Gastrocnemius medialis (tissue), 4 donors: Measurements from ENCODE around the gene MAD2L1BP. TPM values are rescaled to one million over a fixed set of nuclear protein-coding genes. Genes with fewer than 3 reads are reported as not detected.

Experiments
- ATAC-seq, 2 donors: fragments of 150-250 bp; one replicate each; pipeline ENCODE4 v1.9.1; 2016
- DNase-seq, 2 donors: peaks; one replicate each; pipeline ENCODE4 v3.0.0-alpha.2; 2019
- H3K27ac ChIP-seq, 4 donors: fragments of 200-600 bp; sonication (generic); 1 replicate in 1 of 4; 2 replicates in 3 of 4; pipeline ENCODE4 v1.5.1; 2016 to 2018; ENCODE audit warnings: mild to moderate bottlenecking in 2 of 4, moderate library complexity in 1 of 4
- H3K27me3 ChIP-seq, 3 donors: fragments of 200-600 bp; sonication (generic) in 2 of 3; 1 replicate in 1 of 3; 2 replicates in 2 of 3; pipeline versions ENCODE4 v1.5.1 to v1.6.0; 2016 to 2019; ENCODE audit warnings: mild to moderate bottlenecking in 1 of 3, moderate library complexity in 1 of 3
- H3K36me3 ChIP-seq, 2 donors: fragments of 200-600 bp; sonication (generic) in 1 of 2; one replicate each; pipeline ENCODE4 v1.5.1; 2017 to 2018
- H3K4me1 ChIP-seq, 2 donors: fragments of 200-600 bp; sonication (generic) in 1 of 2; one replicate each; pipeline ENCODE4 v1.5.1; 2016 to 2017; ENCODE audit warnings: mild to moderate bottlenecking in 2 of 2
- H3K4me3 ChIP-seq, 4 donors: fragments of 200-600 bp; sonication (generic) in 3 of 4; 1 replicate in 1 of 4; 2 replicates in 3 of 4; pipeline ENCODE4 v1.5.1; 2016 to 2019; ENCODE audit warnings: mild to moderate bottlenecking in 2 of 4
- H3K9me3 ChIP-seq, 3 donors: fragments of 200-600 bp; sonication (generic) in 2 of 3; 1 replicate in 1 of 3; 2 replicates in 2 of 3; pipeline ENCODE4 v1.5.1; 2016 to 2019
- POLR2A ChIP-seq, 2 donors: fragments of 450-650 bp; IDR thresholded peaks; one replicate each; pipeline ENCODE4 v1.6.1; 2017; ENCODE audit warnings: antibody characterized with exemption in 2 of 2, mild to moderate bottlenecking in 2 of 2, moderate library complexity in 2 of 2
- in situ Hi-C, 4 donors: fragments of 200-750 bp; cut with MboI; loops; one replicate each; pipeline versions ENCODE4 v1.15.0 to v1.8.0; 2017; ENCODE audit warnings: low sequenced_read_pairs in 4 of 4
- intact Hi-C: fragments of 100-400 bp; cut with DNase I; formaldehyde crosslinking; loops from one replicate; pipeline ENCODE4 v1.15.1; 2023; ENCODE audit warnings: low total_unique reads
- total RNA-seq, 4 donors: library from RNA; depleted of rRNA; stranded (reverse); fragments of >200 nt; gene quantifications; one replicate each; pipeline versions ENCODE4 v1.1.0 to v1.2.3, GENCODE V29; 2016
- TF ChIP-seq, protein P1 (sequence below), 5 experiments: fragments of 450-650 bp in 3 of 5; fragments of 200-600 bp in 2 of 5; sonication (generic) in 2 of 5; IDR thresholded peaks in 4 of 5; conservative IDR thresholded peaks in 1 of 5; 1 replicate in 4 of 5; 2 replicates in 1 of 5; pipeline ENCODE4 v1.5.1; 2016 to 2019; ENCODE audit warnings: antibody characterized with exemption in 5 of 5, mild to moderate bottlenecking in 3 of 5, moderate library complexity in 3 of 5

Gene MAD2L1BP
- total RNA-seq, 4 donors from 2014 or later, result 25.1 to 55.4 (median 25.2) TPM

DNA sequence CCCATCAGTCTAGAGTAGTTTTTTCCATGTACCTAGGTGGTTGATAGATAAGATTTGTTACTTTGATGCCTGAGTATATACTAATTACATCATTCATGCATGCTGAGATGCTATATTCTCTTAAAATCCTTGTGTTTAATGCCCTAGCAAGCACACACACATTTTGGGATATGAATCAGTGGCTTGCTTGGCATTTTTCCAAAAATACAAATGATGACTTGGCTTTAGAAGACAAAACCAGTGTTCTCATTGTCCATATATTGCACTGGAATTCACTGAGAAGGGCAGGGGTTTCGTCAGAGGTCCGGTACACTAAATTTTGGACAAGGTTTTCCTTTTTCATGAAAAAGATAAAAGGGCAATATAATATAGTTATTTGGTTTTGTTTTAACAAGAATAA is 31.5 kb upstream of the MAD2L1BP start:
- Histone ChIP-seq H3K4me1 (no peaks in the 10 kb centered on the region), H3K9me3 (no peaks in the 10 kb centered on the region), H3K4me3 (no peak overlapping the region), H3K27me3 (no peaks in the 10 kb centered on the region), H3K27ac (no peak overlapping the region), H3K36me3 (peaks cover 0 to 58% of the 10 kb centered on the region in 2 donors)
- ATAC-seq (no peak), DNase-seq (no peak)
- in situ Hi-C loops (loop anchor here in 1 of 4 donors (10.0 kb wide), 1 partner anchor 481 kb away; no protein-coding TSS in a partner anchor), intact Hi-C loops (no loop called here)
- TF ChIP-seq POLR2A (IDR thresholded peaks at IDR 0.05), result no peak
- TF ChIP-seq, protein P1, sequence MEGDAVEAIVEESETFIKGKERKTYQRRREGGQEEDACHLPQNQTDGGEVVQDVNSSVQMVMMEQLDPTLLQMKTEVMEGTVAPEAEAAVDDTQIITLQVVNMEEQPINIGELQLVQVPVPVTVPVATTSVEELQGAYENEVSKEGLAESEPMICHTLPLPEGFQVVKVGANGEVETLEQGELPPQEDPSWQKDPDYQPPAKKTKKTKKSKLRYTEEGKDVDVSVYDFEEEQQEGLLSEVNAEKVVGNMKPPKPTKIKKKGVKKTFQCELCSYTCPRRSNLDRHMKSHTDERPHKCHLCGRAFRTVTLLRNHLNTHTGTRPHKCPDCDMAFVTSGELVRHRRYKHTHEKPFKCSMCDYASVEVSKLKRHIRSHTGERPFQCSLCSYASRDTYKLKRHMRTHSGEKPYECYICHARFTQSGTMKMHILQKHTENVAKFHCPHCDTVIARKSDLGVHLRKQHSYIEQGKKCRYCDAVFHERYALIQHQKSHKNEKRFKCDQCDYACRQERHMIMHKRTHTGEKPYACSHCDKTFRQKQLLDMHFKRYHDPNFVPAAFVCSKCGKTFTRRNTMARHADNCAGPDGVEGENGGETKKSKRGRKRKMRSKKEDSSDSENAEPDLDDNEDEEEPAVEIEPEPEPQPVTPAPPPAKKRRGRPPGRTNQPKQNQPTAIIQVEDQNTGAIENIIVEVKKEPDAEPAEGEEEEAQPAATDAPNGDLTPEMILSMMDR (IDR thresholded peaks at IDR 0.05 in 4 of 5, conservative IDR thresholded peaks at IDR 0.05 in 1 of 5), result no peak

DNA sequence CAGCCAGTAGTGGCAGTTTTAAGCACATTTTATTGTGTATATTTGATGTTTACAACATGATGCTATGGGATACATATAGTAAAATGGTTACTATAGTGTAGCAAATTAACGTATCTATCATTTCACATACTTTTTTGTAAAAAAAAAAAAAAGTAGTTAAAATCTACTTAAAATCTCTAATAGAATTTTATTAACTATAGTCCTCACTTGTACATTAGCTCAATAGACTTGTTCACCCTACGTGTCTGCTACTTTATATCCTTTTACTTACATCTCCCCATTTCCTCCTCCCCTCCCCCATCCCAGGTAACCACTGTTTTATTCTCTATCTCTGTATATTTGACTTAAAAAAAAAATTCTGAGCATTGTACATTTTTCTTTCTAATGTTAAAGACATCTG is 29.6 kb upstream of the MAD2L1BP start:
- ATAC-seq (no peak), DNase-seq (no peak)
- no peak for TF ChIP-seq POLR2A (IDR thresholded peaks at IDR 0.05)
- TF ChIP-seq, protein P1 (IDR thresholded peaks at IDR 0.05 in 4 of 5, conservative IDR thresholded peaks at IDR 0.05 in 1 of 5), result no peak
- in situ Hi-C loops, result loop anchor here in 1 of 4 donors (10.0 kb wide), 1 partner anchor 479 kb away; no protein-coding TSS in a partner anchor
- no peaks in the 10 kb centered on the region for H3K27me3 ChIP-seq
- no peak overlapping the region for H3K27ac ChIP-seq
- H3K36me3 ChIP-seq, result peaks cover under 1 to 62% of the 10 kb centered on the region in 2 donors
- no peaks in the 10 kb centered on the region for H3K9me3 ChIP-seq
- intact Hi-C loops, result loop anchor here (5.0 kb wide), 1 partner anchor 471 kb away; no protein-coding TSS in a partner anchor
- H3K4me1 ChIP-seq, result no peaks in the 10 kb centered on the region
- H3K4me3 ChIP-seq, result no peak overlapping the region

DNA sequence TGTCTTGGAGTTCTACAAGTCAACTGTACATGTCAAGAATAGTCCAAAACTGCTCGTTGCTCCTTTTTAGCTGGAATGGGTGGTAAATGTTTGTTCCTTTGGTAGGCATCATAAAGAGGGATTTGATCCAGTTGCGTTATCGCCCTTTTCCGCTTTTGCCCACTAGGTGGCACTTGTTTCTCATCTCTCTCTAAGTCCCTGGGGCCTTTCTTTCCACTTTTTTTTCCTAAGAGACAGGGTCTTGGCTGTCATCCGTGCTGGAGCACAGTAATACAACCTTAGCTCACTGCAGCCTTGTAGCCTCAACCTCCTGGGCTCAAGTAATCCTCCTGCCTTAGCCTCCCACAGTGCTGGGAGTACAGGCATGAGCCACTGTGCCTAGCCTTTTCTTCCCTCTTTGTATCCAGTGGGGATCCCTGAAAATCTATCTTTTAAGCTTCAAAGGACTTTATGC is 27.3 kb upstream of the MAD2L1BP start:
- ATAC-seq, result peak; percentile 69 to 81
- H3K27me3 ChIP-seq, result no peaks in the 10 kb centered on the region
- DNase-seq, result peak in 1 of 2 donors; percentile 65
- in situ Hi-C loops (loop anchor here in 1 of 4 donors (10.0 kb wide), 1 partner anchor 476 kb away; no protein-coding TSS in a partner anchor), intact Hi-C loops (loop anchor here (5.0 kb wide), 1 partner anchor 469 kb away; no protein-coding TSS in a partner anchor)
- no peak overlapping the region for H3K27ac ChIP-seq
- no peaks in the 10 kb centered on the region for H3K4me1 ChIP-seq
- no peak for TF ChIP-seq POLR2A (IDR thresholded peaks at IDR 0.05)
- TF ChIP-seq, protein P1 (IDR thresholded peaks at IDR 0.05 in 4 of 5, conservative IDR thresholded peaks at IDR 0.05 in 1 of 5), result peak; percentile 37 to 84 (median 72)
- H3K4me3 ChIP-seq, result no peak overlapping the region
- H3K36me3 ChIP-seq, result peaks cover 2 to 49% of the 10 kb centered on the region in 2 donors
- no peaks in the 10 kb centered on the region for H3K9me3 ChIP-seq

DNA sequence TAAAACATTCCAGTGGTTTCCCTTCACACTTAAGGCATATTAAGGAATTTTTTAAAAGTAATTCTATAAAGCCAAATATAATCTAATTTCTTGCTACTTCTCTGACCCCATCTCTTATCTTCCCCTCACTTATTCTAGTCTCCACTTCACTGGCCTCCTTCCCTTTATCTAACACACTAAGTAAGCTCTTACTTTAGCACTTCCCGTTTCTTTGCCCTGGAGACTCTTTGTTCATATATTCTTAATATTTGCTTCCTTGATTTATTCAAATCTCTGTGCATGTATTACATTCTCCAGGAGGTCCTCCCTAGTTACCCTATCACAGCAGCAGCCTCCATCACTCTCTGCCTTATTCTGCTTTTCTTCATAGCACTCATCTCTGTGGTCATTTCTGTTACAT is 26.8 kb upstream of the MAD2L1BP start:
- Histone ChIP-seq H3K27ac (no peak overlapping the region), H3K4me1 (no peaks in the 10 kb centered on the region), H3K36me3 (peaks cover 2 to 49% of the 10 kb centered on the region in 2 donors), H3K27me3 (no peaks in the 10 kb centered on the region), H3K4me3 (no peak overlapping the region), H3K9me3 (no peaks in the 10 kb centered on the region)
- in situ Hi-C loops (loop anchor here in 1 of 4 donors (10.0 kb wide), 1 partner anchor 476 kb away; no protein-coding TSS in a partner anchor), intact Hi-C loops (loop anchor here (5.0 kb wide), 1 partner anchor 468 kb away; no protein-coding TSS in a partner anchor)
- no peak for DNase-seq
- no peak for ATAC-seq
- TF ChIP-seq, protein P1 (IDR thresholded peaks at IDR 0.05 in 4 of 5, conservative IDR thresholded peaks at IDR 0.05 in 1 of 5), result no peak
- no peak for TF ChIP-seq POLR2A (IDR thresholded peaks at IDR 0.05)
